Cerebellar nuclear complex (tissue), 1 donor: ENCODE data around the gene TSPAN2.

Experiments
- DNase-seq, 2 experiments: peaks; one replicate each; lab custom pipeline; 2025; lab: John Stamatoyannopoulos, UW

The TSPAN2 gene

GRCh38 chr1:115074839-115075534, 14.3 kb downstream of the TSPAN2 start:
- no peak for DNase-seq

- no peak for DNase-seq
Observed at GRCh38 chr1:115073298-115074087, 15.8 kb downstream of the TSPAN2 start.

DNA sequence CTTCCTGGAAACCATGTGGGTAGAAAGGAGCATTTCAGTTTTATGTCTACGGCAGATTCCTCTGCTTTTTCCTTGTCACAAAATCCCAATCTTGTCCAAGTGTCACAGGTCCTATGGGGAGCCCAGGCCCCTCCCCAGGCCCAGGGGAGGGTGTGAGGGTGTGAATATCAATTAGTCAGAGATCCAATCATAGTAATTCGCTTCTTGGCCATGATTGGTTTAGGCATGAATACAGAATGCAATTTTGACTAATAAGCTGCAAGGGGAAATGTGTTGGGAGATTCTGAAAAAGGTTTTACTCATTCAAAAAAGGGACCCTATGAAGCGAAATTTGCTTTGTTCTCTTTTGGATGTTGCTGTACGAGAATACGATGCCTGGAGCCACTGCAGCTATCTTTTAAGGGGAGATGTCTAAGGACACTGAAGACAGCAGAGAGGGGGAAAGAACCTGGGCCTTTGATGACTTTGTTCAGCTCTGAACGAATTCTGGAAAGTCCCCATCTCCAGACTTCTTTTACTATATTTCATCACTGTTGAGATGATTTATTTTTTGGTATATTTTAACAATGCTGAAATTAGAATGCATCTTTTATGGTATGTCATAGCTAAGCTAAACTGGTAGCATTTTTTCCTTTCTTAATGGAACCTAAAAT, 18.2 kb downstream of the TSPAN2 start:
- DNase-seq: no peak

GRCh38 chr1:115069659-115070308, 19.5 kb downstream of the TSPAN2 start:
- DNase-seq: no peak

- DNase-seq: no peak
Observed at GRCh38 chr1:115068826-115069585, 20.3 kb downstream of the TSPAN2 start.

GRCh38 chr1:115067161-115067859, 22.0 kb downstream of the TSPAN2 start:
- no peak for DNase-seq

DNA sequence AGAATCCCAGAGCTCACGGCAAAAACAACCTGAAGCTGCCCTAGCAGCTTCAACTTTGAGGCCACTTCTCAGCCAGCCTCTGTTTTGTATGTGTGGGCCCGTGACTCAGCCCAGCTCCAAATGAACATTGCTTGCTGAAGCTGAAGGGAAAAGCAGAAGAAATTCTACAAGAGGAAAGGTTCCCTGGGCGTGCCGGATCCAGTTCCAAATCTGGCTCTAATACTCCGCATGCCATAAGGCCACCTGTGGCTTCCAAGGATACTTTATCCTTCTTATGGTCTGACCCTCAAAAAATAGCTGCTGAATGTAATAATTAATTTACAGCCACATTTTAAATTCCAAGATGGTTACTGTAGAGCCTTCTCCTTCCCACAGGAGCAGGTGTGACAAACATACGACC, 24.3 kb downstream of the TSPAN2 start:
- DNase-seq: no peak

DNA sequence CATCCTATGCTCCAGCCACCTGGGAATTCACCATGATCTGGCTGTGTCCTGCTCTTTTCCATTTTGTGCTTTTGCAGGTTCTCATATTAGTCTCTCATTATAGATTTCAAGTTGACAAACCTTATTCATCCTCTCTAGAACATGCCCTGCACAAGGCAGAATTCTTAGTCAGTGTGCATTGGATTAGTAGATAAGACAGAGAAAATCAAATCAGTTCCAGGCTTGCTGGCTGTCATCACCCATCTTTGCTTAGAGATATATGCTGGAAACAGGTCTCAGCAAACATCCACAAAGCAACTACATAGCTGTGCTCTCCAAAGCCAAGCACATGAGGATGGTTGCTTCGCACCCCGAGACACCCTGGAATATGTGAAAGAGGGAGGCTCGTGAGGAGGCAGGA, 24.8 kb downstream of the TSPAN2 start:
- no peak for DNase-seq

DNA sequence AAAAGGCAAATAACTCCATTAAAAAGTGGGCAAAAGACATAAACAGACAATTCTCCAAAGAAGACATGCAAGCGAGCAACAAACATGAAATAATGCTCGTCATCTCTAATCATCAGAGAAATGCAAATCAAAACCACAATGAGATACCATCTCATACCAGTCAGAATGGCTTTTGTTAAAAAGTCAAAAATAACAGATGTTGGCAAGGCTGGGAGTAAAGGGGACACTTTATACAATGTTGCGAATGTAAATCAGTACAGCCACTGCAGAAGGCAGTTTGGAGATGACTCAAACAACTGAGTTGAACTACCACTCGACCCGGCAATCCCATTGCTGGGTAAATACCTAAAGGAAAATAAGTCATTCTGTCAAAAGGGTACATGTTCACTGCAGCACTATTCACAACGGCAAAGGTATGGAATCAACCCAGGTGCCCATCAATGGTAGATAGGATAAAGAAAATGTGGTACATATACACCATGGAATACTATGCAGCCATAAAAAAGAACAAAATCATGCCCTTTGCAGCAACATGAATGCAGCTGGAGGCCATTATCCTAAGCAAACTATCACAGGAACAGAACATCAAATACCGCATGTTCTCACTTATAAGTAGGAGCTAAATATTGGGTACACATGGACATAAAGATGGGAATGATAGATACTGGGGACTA, 25.9 kb downstream of the TSPAN2 start:
- DNase-seq: no peak

DNA sequence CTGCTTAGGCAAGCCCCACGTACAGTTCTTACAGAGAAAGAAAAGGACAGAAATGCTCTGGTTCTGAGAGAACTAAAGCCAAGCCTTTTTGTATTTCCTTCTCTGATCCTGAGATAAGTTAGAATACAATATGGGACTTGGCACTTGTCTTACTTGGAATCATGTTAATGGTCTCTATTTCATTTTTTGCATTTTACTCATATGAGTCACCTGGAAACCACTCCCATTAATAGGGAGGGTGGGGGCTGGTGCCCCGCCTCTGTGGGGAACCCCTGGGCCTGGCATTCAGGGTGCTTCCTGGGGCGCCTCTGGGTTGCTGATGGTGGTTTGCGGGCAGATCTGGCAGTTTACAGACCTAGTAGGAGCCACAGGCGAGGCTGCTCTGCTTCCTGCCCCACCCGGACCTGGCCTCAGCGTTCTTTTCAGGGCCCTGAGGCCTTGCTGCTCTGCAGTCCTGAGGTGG, 26.7 kb downstream of the TSPAN2 start:
- DNase-seq: no peak

- DNase-seq: no peak
Observed at GRCh38 chr1:115060501-115060900, 28.8 kb downstream of the TSPAN2 start.

DNA sequence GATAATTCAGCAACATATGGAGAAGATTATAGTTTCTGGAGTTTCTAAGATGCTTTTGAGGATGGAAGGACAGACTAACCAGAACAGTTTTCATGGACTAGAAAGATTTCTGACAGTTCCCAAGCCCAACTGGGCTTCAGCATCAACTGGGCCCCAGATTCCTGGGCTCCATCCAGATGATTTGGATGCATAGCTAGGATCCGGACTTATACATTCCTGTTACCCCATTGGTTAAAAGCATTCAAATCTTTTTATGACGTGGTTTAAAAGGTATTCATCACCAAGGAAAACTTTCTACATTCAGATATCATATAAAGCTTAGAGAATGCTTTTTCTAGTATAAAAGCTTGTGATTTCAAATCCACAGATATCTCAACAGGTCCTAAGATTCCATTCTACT, 30.0 kb downstream of the TSPAN2 start:
- DNase-seq: no peak

DNA sequence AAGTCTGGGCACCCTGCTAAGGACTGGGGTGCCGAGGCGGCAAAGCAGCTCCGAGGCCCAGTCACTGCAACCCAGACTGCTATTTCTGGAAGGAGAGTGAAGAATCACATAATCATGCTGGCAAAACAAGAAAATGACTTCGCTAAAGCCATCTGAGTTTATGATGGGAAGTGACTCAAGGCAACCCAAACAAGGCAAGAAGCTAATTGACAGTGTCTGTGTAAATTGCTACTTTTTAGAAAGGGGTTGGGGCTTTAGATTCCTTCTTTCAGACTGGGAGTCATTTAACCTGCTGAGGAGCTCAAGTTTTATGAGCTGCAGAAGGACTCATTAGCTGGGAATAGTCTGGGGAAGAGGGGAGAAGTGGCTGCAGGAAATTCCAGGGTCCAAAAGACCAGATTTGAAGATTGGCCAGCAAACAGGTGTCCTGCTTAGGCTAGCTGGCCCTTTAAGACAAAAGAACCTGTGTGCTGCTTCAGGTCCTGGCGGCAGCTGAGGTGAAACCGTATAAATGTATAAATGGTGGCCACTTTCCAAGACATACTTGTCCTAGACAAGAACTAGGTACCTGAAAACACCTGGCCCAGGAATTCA, 31.5 kb downstream of the TSPAN2 start:
- no peak for DNase-seq

DNA sequence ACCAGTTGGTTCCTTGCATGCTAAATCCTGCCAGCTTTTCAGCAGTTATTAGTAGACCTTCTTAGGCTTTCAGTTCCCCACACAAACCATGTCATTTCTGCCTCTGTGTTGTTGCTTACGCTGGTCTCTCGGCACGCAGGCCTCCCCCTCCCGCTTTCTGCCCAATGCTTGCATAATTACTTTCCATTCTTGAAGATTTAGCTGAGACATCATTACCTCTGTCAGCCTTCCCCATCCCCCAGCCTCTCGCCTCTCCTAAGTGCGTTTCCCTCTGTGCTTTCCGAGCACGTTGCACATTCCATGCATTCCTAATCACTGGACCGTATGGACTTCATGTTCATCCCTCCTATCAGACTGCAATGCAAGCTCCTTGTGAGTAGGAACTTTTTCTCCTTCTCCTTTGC, 32.9 kb downstream of the TSPAN2 start:
- no peak for DNase-seq

GRCh38 chr1:115052454-115053083, 36.7 kb downstream of the TSPAN2 start:
- no peak for DNase-seq

DNA sequence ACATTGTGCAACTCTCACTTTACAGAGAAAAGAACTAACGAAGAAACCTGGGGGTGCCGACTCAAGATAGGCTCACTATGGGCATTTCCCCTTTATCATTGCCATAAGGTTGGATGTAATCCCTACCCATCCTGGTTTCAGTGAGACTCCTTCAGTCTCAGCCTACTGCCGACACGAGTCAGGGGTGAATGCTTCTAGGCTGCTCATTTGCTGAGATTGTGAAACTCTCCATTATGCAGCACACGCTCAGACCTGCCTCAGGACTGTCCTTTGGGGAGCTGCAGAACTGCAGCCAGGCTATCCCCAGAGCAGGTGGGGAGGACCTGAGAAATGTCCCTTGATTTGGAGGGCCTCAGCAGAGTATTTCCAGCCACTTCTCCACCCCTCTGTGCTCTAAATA, 37.5 kb downstream of the TSPAN2 start:
- no peak for DNase-seq

GRCh38 chr1:115046751-115047150, 42.6 kb downstream of the TSPAN2 start:
- no peak for DNase-seq

GRCh38 chr1:115041654-115042053, 47.6 kb downstream of the TSPAN2 start:
- no peak for DNase-seq

DNA sequence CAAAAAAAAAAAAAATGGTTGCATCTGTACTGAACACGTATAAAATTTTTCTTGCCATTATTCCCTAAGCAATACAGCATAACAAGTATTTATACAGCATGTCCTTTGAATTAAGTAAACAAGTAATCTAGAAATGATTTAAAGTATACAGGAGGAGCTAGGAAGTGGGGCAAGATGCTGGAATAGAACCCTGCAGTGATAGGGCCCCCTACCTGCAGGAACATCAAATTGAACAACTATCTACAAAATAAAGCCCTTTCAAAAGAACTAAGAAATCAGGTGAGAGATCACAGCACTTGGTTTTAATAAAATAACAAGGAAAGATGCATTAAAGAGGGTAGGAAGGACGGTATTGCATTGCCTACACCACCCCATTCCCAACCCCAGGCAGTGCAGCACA, 48.8 kb downstream of the TSPAN2 start:
- DNase-seq: no peak
